DMS153 treated with DMSO at 0.1 percent for 48 hours (cell line): ENCODE measurements around the gene ZNF865.
A peak's percentile ranks its signal among the peaks of the same experiment; 100 is the strongest.

Source experiments
- DNase-seq: peaks from one replicate; lab custom pipeline; 2025; ENCODE audit not compliant: unreplicated experiment; lab: John Stamatoyannopoulos, UW

The ZNF865 gene

DNA sequence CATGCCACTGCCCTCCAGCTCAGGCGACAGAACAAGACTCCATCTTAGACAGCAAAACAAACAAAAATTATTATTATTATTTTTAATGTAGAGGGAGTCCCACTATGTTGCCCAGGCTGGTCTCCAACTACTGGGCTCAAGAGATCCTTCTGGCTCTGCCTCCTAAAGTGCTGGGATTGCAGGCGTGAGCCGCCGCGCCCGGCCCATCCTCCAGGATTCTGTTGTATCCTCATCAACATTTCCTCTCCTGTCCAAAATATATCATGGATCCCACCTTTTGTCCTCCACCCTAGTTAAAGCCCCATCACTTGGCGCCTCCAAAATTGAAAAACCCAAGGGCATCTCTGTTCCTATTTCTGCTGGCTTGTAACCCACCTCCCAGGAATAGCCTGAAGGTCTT lies 17.7 kb downstream of the ZNF865 start:
- DNase-seq: no peak

DNA sequence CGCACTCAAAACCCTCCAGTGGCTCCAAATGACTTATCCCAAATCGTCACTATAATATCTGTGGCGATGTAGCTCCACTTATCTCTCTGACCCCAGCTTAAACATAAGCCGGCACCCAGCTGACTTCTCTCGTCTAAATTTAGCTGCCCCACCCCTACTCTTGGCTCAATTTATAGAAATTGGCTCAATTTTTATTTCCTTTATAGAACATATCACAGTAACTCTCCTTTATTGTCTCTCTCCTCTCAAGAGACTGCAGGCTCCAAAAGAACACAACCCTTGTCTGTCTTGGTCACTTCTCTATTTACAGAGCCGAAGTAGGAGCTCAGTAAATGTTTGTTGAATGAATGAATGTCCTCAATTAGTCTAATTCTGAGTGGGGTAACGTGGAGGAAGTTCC lies 18.1 kb downstream of the ZNF865 start:
- DNase-seq: no peak

- peak; percentile 89 for DNase-seq
These were observed 18.9 kb downstream of the ZNF865 start, which contains the start of gene ZNF784 for GRCh38 chr19:55624109-55625003. TSS of gene ZNF784 (minus strand) at chr19:55624566. CDS start at chr19:55624561, 5 bp downstream.

DNA sequence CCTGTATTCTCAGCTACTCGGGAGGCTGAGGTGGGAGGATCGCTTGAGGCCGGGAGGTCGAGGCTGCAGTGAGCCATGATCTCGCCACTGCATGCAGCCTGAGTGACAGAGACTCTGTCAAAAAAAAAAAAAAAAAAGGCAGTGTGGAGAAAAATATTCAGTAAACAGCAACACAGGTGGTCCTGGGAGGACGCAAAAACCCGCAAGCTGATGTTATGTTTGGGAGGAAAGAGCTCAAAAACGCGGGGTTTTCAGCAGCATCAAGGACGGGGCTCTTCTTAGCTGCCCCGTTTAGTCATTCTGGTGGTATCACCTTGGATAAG lies 19.5 kb downstream of the ZNF865 start:
- no peak for DNase-seq

DNA sequence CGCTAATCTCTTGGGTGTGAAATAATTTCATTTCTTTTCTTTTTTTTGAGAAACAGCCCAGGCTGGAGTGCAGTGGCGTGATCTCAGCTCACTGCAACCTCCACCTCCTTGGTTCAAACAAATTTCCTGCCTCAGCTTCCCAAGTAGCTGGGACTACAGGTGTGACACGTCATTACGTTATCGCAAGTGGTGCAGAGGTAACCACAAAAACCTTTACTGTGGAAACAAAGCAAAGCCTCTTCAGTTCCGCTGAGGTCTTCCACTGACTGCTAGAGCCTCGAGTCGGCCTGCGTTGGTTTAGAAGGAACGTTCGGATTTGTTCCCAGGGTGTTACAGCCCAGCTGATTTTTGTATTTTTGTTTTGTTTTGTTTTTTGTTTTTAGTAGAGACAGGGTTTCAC lies 20.9 kb downstream of the ZNF865 start:
- no peak for DNase-seq

GRCh38 chr19:55632463-55632834 lies 27.0 kb downstream of the ZNF865 start:
- DNase-seq: peak; percentile 68

- no peak for DNase-seq
These were observed 28.4 kb downstream of the ZNF865 start for GRCh38 chr19:55633861-55634260.

- no peak for DNase-seq
These were observed 29.9 kb downstream of the ZNF865 start for GRCh38 chr19:55635334-55635717.

DNA sequence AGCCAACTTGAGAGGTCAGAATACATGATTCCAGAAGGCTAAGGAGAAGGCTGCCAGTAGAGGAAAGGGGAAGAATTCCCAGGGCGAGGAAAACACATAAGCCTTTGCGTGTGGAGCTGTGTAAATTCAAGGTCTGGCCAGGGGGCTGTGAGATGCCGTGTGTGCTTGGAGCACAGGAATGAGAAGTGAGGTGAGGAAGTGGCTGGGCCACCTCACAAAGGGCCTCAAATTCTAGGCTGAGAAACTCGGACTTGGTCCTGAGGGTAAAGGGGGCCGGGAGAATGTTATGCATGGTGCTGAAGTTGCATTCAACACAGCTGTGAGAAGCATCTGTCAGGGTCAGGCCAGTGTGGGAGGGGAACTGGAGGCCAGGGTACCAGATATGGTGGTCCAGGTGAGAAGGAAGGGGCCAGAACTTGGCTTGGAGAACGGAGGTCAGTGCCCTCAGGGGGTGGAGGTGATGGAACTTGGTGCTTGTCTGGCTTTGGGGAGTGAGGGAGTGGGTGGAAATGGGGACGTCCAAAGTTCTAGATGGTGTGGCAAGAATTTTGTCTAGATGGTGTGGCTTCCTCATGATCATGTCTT lies 30.5 kb downstream of the ZNF865 start:
- no peak for DNase-seq

DNA sequence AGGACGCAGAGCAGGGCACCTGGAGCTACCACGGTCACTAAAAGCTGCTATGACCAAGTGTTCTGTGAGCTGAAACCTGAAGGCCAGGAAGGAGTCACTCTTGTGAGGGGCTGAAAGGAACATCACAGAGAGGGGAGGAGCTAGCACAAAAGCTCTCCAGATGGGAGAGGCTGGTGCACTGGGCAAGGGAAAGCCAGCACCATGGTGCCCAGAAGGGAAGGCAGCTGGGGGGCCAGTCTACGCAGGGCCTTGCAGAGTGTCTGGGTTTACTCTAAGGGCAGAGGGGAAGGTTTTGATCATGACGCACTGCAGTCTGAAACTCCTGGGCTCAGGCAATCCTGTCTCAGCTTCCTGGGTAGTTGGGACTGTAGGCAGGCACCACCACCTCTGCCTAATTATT lies 31.3 kb downstream of the ZNF865 start:
- DNase-seq: no peak

DNA sequence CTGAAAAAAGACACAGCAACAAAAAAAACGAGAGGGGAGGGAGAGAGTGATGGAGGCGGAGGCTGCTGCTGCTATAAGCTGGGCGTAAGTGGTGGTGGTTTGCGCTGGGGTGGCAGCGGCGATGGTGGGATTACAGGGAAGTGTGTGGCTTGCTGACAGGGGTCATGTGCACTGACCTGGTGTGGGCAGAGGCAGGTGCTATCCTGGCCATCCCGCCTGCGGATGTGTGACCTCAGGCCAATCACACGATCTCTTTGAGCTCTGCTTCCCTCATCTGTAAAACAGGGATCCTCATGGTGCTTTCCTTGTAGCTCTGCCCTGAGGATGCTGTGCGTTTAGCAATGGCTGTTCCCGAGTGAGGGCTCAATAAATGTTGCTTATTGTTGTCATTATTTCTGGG lies 32.1 kb downstream of the ZNF865 start:
- no peak for DNase-seq

DNA sequence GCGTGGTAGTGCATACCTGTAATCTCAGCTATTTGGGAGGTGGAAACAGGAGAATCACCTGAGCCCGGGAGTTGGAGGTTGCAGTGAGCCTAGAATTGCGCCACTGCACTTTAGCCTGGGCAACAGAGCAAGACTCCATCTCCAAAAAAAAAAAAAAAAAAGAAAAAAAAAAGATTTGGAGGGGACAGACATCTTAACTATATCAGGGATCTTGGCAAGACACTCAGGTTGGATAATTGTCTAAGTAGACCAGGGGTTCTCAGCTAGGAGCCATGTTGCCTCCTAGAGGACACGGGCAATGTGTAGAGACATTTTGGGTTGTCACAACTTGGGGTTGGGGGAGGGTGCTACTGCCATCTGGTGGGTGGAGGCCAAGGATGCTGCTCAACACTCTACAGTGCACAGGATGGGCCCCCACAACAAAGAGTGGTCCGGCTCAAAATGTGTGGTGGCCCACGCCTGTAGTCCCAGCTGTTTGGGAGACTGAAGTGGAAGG lies 33.5 kb downstream of the ZNF865 start:
- no peak for DNase-seq

DNA sequence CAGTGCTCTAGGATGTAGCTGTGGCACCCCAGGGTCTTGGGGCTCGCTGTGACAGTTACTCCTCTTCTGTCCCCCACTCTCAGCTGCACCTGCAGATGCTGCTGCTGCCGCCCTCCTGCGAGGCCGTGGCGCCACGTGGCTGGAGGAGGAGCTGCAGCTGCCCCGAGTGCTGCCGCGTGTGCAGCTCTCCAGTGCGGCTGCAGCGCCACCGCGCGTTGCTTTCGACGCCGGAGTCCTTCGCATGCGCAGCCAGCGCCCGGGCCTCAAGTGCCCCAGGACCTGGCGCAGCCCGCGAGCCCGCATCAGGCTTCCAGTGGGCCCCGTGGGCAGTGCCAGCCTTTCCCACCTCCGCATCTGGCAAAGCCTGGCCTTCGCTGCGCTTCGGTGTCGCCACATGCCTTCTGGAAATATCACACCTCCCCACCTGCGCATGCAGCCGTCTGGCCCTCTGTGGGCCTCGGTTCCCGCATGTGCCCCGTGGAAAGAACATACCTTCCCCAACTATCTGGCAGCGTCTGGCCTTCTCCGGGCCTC lies 34.7 kb downstream of the ZNF865 start:
- peak; percentile 44 for DNase-seq

DNA sequence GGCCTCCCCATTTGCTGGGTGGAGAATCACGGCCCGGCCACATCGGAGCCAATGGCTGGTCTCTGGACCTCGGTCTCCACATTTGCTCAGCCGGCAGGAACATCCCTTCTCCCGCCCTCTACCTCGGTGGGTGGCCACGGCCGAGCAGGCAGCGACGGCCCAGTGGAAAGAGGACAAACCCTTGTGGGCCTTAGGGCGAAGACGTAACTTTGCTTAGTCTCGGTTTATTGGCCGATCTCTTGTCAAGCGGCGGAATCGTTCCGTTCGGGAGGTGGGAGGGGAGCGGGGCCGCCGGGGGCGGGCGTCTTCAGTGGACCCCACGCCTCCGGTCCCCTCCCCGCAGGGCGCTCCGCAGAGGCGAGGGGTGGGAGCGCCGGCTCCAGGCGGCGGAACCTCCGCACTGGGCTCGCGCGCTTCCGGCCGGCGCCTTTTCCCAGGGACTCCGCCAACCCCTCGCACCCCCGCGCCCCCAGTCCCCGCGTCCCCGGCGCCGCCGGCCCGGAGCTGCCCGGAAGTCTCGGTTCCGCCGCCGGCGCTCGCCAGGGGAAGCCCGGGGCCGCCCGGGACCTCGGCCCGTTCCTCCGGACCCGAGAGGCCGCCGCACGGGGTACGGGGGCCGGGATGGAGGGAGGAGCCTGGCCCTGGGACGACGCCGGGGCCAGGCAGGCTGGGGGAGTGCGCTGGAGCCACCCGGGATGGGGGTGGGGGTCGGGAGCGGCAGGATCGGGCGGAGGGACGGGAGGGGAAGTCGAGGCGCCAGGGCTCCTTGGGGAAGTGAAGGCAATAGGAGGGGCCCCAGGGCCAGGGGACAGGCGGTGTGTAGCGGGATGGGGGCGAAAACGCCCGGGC lies 35.4 kb downstream of the ZNF865 start, which contains the start of gene ZNF580:
Gene ZNF580, plus strand, starts transcription at position 426 of the 849 bp plus-strand sequence. CDS start 1,507 bp downstream, outside the sequence.
- DNase-seq: peak; percentile 39

DNA sequence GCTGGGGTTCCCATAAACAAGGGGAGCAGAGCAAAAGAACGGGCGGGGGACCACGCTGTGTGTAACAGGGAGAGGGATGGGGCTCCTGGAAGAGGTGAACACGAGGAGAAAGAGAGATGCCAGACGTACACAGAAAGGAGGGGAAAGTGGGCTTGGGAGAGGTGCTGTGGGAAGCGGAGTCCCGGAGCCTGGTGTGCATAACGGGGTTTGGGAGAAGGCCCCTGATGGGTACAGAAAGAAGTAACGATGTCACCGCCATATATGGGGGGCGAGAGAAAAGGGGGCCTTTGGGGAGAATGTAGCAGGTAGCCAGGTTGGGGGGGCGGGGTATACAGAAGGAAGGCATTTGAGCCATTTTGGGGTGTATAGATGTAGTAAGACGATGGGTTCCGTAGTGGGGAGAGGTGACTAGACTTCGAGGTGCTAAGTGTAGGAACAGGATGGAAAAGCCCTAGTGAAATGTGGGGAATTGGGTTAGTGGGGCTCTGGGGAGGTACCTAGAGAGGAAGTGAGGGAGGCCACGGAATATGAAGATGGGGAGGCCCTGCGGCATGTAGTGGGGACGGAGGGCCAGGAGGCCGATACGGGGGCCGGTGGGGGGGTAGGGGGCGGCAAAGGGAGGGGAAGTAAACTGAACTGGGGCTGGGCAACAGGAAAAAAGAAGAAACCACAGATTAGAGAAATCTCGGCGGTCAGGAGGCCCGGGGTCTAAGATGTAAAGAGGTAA lies 36.1 kb downstream of the ZNF865 start:
- no peak for DNase-seq

DNA sequence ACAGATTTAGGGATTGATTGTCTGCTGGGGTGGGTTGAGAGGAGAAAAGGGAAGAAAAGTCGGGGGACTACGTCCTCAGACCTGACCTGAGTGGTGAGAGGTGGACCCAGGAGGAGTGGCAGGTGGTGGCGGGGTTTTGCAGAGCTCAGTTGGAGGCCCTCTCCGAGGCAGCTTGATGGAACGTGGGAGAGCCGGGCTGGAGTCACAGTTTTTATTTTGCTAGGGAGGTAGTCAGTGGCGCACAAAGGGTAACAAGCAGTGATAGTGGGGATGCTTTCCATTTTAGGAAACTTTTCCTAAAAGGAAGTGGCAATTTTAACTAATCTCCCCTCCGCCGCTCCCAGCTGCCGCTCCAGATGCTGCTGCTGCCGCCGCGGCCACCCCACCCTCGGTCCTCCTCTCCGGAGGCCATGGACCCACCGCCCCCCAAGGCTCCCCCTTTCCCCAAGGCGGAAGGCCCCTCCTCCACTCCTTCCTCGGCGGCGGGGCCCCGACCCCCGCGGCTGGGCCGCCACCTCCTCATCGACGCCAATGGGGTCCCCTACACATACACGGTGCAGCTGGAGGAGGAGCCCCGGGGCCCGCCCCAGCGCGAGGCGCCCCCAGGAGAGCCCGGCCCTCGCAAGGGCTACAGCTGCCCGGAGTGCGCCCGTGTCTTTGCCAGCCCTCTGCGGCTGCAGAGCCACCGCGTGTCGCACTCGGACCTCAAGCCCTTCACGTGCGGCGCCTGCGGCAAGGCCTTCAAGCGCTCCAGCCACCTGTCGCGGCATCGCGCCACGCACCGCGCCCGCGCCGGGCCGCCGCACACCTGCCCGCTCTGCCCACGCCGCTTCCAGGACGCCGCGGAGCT lies 36.9 kb downstream of the ZNF865 start:
- DNase-seq: no peak

- peak; percentile 51 for DNase-seq
These were observed 37.8 kb downstream of the ZNF865 start, which contains the start of gene ZNF581 for GRCh38 chr19:55643003-55643886. TSS of gene ZNF581 (plus strand) at chr19:55643649. CDS start at chr19:55644572, 923 bp downstream.

- no peak for DNase-seq
These were observed 38.4 kb downstream of the ZNF865 start for GRCh38 chr19:55643887-55644176.
